Thyroid gland (tissue), 4 donors: ENCODE measurements around the gene CCDC192. TPM values are rescaled to one million over a fixed set of nuclear protein-coding genes. Genes with fewer than 3 reads are reported as not detected.

ENCODE experiments used
- DNase-seq, 2 donors: peaks; one replicate each; pipeline ENCODE4 v3.0.0-alpha.2; 2019
- H3K27ac ChIP-seq, 3 donors: fragments of 200-600 bp; sonication (generic); 1 replicate in 2 of 3; 2 replicates in 1 of 3; pipeline ENCODE4 v1.5.1; 2016 to 2019; ENCODE audit warnings: mild to moderate bottlenecking in 1 of 3, moderate library complexity in 1 of 3
- H3K27me3 ChIP-seq: fragments of 200-600 bp; sonication (generic); one replicate; pipeline ENCODE4 v1.5.1; 2019
- H3K36me3 ChIP-seq, 2 donors: fragments of 200-600 bp; sonication (generic); one replicate each; pipeline ENCODE4 v1.5.1; 2016 to 2019
- H3K4me1 ChIP-seq, 2 donors: fragments of 200-600 bp; sonication (generic); one replicate each; pipeline ENCODE4 v1.5.1; 2017 to 2019
- H3K4me3 ChIP-seq, 3 donors: fragments of 200-600 bp; sonication (generic); replicated peaks in 1 of 3; 1 replicate in 2 of 3; 2 replicates in 1 of 3; pipeline ENCODE4 v1.5.1; 2016; ENCODE audit warnings: mild to moderate bottlenecking in 1 of 3
- H3K9me3 ChIP-seq: fragments of 200-600 bp; sonication (generic); one replicate; pipeline ENCODE4 v1.5.1; 2017
- POLR2A ChIP-seq, 2 donors: fragments of 450-650 bp; IDR thresholded peaks; one replicate each; pipeline ENCODE4 v1.6.1; 2017; ENCODE audit warnings: antibody characterized with exemption in 2 of 2, mild to moderate bottlenecking in 2 of 2, moderate library complexity in 1 of 2
- WGBS, 2 donors: methylation state at CpG; one replicate each; pipeline ENCODE4 v1.1.5; 2017; 5-methylcytosine and 5-hydroxymethylcytosine counted together
- intact Hi-C: fragments of 100-400 bp; cut with DNase I; formaldehyde crosslinking; loops from one replicate; pipeline ENCODE4 v1.15.1; 2023
- total RNA-seq, 4 donors: library from RNA; depleted of rRNA; stranded (reverse); fragments of >200 nt; gene quantifications; one replicate each; pipeline ENCODE4 v1.2.3, GENCODE V29; 2016
- TF ChIP-seq, protein P1 (sequence below), 6 experiments: fragments of 200-600 bp in 3 of 6; fragments of 450-650 bp in 3 of 6; sonication (generic) in 3 of 6; IDR thresholded peaks; one replicate each; pipeline ENCODE4 v1.5.1; 2016 to 2019; ENCODE audit warnings: antibody characterized with exemption in 6 of 6, mild to moderate bottlenecking in 2 of 6, inconsistent platforms in 1 of 6, moderate library complexity in 1 of 6

Gene CCDC192
- total RNA-seq, 4 donors from 2014 or later = 1.3 TPM; not detected in 3

DNA sequence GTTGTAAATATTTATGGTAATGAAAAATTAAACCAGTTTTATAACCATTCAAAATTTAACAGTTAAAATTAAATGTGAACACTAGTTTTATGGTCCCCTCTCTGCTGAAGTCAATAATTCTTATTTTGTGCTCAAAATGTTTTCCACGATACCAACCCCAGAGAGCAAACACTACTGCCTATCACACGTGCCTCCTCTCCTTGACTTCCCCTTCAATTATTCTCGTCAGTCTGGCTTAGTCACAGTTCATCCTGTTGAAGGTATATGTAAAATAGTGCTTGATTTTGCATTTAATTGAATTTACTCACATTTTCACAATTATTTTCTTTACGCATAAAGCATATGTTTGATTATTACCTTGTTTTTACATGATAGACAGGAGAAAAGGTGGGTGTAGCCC is 148.8 kb downstream of the CCDC192 start:
- H3K27me3 ChIP-seq = no peaks in the 10 kb centered on the region
- no peak for TF ChIP-seq POLR2A (IDR thresholded peaks at IDR 0.05)
- TF ChIP-seq, protein P1, sequence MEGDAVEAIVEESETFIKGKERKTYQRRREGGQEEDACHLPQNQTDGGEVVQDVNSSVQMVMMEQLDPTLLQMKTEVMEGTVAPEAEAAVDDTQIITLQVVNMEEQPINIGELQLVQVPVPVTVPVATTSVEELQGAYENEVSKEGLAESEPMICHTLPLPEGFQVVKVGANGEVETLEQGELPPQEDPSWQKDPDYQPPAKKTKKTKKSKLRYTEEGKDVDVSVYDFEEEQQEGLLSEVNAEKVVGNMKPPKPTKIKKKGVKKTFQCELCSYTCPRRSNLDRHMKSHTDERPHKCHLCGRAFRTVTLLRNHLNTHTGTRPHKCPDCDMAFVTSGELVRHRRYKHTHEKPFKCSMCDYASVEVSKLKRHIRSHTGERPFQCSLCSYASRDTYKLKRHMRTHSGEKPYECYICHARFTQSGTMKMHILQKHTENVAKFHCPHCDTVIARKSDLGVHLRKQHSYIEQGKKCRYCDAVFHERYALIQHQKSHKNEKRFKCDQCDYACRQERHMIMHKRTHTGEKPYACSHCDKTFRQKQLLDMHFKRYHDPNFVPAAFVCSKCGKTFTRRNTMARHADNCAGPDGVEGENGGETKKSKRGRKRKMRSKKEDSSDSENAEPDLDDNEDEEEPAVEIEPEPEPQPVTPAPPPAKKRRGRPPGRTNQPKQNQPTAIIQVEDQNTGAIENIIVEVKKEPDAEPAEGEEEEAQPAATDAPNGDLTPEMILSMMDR (IDR thresholded peaks at IDR 0.05) = no peak
- WGBS, 2 donors = 83 to 91% methylated on average over 4 of the region's 4 CpGs
- no peak overlapping the region for H3K27ac ChIP-seq
- H3K9me3 ChIP-seq = no peaks in the 10 kb centered on the region
- DNase-seq = no peak
- no peaks in the 10 kb centered on the region for H3K4me1 ChIP-seq
- intact Hi-C loops = no loop called here
- no peak overlapping the region for H3K4me3 ChIP-seq
- no peaks in the 10 kb centered on the region for H3K36me3 ChIP-seq

GRCh38 chr5:127854520-127854919 is 151.3 kb downstream of the CCDC192 start:
- Histone ChIP-seq H3K4me1 (no peaks in the 10 kb centered on the region), H3K4me3 (no peak overlapping the region), H3K36me3 (no peaks in the 10 kb centered on the region), H3K9me3 (no peaks in the 10 kb centered on the region), H3K27me3 (no peaks in the 10 kb centered on the region), H3K27ac (no peak overlapping the region)
- intact Hi-C loops = no loop called here
- no peak for DNase-seq
- 95 to 98% methylated on average over 2 of the region's 2 CpGs for WGBS, 2 donors
- TF ChIP-seq, protein P1 (IDR thresholded peaks at IDR 0.05) = no peak
- no peak for TF ChIP-seq POLR2A (IDR thresholded peaks at IDR 0.05)

DNA sequence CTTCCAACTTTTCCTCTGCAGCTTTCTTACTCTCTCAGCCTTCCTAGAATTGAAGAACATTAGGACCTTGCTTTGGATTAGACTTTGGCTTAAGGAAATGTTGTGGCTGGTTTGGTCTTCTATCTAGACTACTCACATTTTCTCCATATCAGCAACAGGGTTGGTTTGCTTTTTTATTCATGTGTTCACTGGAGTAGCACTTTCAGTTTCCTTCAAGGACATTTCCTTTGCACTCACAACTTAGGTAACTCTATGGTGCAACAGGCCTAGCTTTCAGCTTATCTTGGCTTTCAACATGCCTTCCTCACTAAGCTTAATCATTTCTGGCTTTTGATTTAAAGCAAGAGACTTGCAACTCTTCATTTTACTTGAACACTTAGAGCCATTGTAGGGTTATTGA is 153.1 kb downstream of the CCDC192 start:
- H3K9me3 ChIP-seq = no peaks in the 10 kb centered on the region

DNA sequence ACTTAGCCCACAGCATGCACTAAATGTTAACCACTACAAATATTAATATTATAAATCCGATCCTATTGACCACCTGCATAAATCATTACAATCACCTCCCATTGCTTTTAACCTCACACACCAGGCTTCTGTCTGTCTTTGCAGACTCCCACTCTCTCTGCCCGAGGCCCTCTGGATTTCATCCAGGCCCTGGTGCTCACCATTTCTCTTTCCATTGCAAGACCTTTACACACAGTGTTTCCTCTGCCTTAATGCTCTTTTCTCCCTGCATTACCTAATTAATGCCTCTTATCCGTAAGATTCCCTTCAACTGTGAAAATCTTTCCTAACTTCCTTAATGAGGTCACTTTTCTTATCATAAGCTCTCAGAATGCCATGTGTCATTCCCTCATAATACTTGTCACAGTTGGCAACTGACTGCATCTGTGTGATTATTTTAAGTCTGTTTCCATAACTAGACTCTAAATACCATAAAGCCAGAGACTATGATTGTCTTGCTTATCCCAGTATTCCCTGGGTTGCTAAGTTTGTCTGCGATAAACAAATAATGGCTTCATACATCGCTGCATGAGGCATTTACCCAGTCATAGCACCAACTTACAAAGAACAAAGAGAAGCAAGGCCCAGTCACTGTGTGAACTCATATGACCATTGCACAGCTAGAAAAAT is 155.1 kb downstream of the CCDC192 start:
- no peak overlapping the region for H3K4me3 ChIP-seq
- no peaks in the 10 kb centered on the region for H3K9me3 ChIP-seq
- intact Hi-C loops = no loop called here
- no peaks in the 10 kb centered on the region for H3K27me3 ChIP-seq
- no peaks in the 10 kb centered on the region for H3K36me3 ChIP-seq
- no peaks in the 10 kb centered on the region for H3K4me1 ChIP-seq
- WGBS, 2 donors = 85 to 88% methylated on average over 5 of the region's 5 CpGs
- DNase-seq = no peak
- no peak for TF ChIP-seq POLR2A (IDR thresholded peaks at IDR 0.05)
- TF ChIP-seq, protein P1 (IDR thresholded peaks at IDR 0.05) = no peak
- no peak overlapping the region for H3K27ac ChIP-seq

More for the DNA sequence above, 153.1 kb downstream of the CCDC192 start:
- Histone ChIP-seq H3K4me3 (no peak overlapping the region), H3K4me1 (no peaks in the 10 kb centered on the region), H3K27ac (no peak overlapping the region), H3K27me3 (no peaks in the 10 kb centered on the region), H3K36me3 (no peaks in the 10 kb centered on the region)
- DNase-seq = no peak
- TF ChIP-seq, protein P1 (IDR thresholded peaks at IDR 0.05) = no peak
- no peak for TF ChIP-seq POLR2A (IDR thresholded peaks at IDR 0.05)
- intact Hi-C loops = no loop called here

- Histone ChIP-seq H3K4me3 (no peak overlapping the region), H3K36me3 (no peaks in the 10 kb centered on the region), H3K27ac (no peak overlapping the region), H3K27me3 (no peaks in the 10 kb centered on the region), H3K9me3 (no peaks in the 10 kb centered on the region), H3K4me1 (no peaks in the 10 kb centered on the region)
- WGBS, 2 donors = 66 to 78% methylated on average over 2 of the region's 2 CpGs
- intact Hi-C loops = no loop called here
- TF ChIP-seq POLR2A (IDR thresholded peaks at IDR 0.05) = no peak
- TF ChIP-seq, protein P1 (IDR thresholded peaks at IDR 0.05) = no peak
- DNase-seq = no peak
These were observed 157.1 kb downstream of the CCDC192 start for GRCh38 chr5:127860291-127860690.
